Measurements from ENCODE around the gene HINT1.

The HINT1 gene

GRCh38 chr5:131109540-131110255, 55.4 kb downstream of the HINT1 start:
- DNase-seq, result peak; percentile 10 to 19

All from stimulated activated CD4-positive, alpha-beta T cell treated with anti-CD3 and anti-CD28 coated beads, Interleukin-2, amount 100 ng/mL, for 48 hours (primary cell).